ENCODE measurements around the gene POLR3E. TPM values are rescaled to one million over a fixed set of nuclear protein-coding genes. Genes with fewer than 3 reads are reported as not detected.

The POLR3E gene
- total RNA-seq, 1 experiment from 2014 or later: 69.8 TPM

DNA sequence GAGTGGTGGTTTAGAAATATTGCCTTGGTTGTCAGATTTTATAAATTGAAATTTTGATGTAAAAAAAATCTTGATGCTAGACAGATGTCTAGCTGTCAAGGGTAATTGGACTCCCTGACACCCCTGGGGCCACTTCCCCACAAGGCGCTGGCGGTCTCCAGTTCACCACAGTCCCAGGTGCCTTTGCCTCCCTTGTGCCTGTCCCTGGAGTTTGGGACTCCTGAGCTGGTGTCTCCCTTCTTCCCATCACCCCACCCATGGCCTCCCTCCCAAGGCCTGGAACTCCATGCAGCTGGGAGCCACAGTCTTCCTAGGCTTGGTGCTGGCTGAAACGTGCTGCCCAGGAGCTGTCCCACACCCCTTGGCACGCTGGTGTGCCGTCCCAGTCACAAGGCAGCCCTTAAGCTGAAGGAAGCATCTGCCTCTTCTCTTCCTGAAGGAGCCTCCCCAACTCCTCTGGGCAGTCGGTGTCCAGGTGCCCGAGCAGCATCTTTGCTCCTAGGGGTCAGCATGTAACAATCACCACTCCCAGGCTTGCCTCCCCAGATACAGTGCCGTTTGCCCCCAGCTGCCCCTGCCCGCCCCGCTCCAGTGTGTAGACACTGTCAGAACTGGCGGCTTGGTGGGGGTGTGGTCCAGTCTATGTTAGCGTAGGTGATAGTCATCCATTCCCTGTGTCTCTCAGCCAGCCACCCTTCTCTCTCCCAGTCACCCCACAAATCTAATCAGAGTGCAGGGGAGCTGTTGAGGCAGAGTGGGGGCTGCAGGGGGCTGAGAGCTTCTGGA lies 26.2 kb downstream of the POLR3E start:
- no TSS peak for BruUV-seq (replicated peaks)
- Histone ChIP-seq H3K9me3 (ENCODE audit: low read depth, low read length, poor library complexity, severe bottlenecking) (no peaks in the 10 kb centered on the region), H3K36me3 (ENCODE audit: insufficient read depth, low read length, poor library complexity, severe bottlenecking) (peaks cover 43% of the 10 kb centered on the region), H3K27me3 (replicated peaks; ENCODE audit: insufficient read depth, low read depth, low read length, poor library complexity) (no peaks in the 10 kb centered on the region), H3K27ac (ENCODE audit: low read depth, low read length, poor library complexity, severe bottlenecking) (no peak overlapping the region), H3K4me3 (ENCODE audit: low read depth, low read length, poor library complexity, severe bottlenecking) (no peak overlapping the region), H3K4me1 (ENCODE audit: insufficient read depth, low read length, poor library complexity, severe bottlenecking) (no peaks in the 10 kb centered on the region)
- intact Hi-C loops (cut with micrococcal nuclease; ENCODE audit: unreplicated experiment): loop anchor here (5.0 kb wide), 2 partner anchors 756 to 1166 kb away; partner anchors contain the start of gene LDAF1
- TF ChIP-seq, protein P1, sequence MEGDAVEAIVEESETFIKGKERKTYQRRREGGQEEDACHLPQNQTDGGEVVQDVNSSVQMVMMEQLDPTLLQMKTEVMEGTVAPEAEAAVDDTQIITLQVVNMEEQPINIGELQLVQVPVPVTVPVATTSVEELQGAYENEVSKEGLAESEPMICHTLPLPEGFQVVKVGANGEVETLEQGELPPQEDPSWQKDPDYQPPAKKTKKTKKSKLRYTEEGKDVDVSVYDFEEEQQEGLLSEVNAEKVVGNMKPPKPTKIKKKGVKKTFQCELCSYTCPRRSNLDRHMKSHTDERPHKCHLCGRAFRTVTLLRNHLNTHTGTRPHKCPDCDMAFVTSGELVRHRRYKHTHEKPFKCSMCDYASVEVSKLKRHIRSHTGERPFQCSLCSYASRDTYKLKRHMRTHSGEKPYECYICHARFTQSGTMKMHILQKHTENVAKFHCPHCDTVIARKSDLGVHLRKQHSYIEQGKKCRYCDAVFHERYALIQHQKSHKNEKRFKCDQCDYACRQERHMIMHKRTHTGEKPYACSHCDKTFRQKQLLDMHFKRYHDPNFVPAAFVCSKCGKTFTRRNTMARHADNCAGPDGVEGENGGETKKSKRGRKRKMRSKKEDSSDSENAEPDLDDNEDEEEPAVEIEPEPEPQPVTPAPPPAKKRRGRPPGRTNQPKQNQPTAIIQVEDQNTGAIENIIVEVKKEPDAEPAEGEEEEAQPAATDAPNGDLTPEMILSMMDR (conservative IDR thresholded peaks at IDR 0.05; ENCODE audit: low read depth, low read length): no peak
- TF ChIP-seq EZH2 (IDR thresholded peaks at IDR 0.05; ENCODE audit: borderline replicate concordance, low read depth, low read length, poor library complexity, severe bottlenecking): no peak
- ChIA-PET CTCF (no interaction called here), POLR2A (ENCODE audit: low non-redundant PET) (no interaction called here)
- no peak for DNase-seq (ENCODE audit: low spot score)

DNA sequence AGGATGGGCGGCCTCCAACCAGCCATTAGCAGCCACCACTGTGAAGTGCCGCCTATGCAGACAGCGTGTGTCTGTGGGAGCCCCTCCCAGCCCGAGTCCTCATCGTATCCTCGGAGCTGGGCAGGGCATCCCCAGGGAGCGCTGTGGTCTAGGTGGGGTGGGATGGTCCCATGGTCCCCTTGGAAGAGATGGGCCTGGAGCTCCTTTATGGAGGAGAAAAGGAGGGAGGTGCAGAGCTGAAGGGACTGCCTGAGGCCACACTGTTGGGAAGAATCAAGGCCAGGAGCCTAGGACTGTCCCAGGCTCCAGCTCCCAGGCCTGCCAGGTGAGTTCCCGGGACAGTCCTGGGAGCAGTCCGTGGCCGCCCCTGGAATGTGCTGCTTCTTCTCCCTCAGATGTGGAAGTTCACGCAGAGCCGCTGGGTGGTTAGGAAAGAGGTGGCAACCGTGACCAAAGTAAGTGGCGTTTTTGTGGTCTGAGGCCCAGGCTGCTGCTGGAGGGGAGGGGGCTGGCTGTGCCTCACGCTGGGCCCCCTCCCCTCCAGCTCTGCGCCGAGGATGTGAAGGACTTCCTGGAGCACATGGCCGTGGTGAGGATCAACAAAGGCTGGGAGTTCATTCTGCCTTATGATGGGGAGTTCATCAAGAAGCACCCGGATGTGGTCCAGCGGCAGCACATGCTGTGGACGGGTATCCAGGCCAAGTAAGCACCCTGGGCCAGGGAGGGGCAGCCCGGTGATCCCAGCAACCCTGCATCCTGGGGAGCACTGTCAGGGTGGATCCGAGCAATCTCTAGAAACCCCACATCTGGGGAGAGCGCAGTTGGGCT lies 27.0 kb downstream of the POLR3E start:
- ChIA-PET CTCF (no interaction called here), POLR2A (ENCODE audit: low non-redundant PET) (no interaction called here)
- Histone ChIP-seq H3K9me3 (ENCODE audit: low read depth, low read length, poor library complexity, severe bottlenecking) (no peaks in the 10 kb centered on the region), H3K4me3 (ENCODE audit: low read depth, low read length, poor library complexity, severe bottlenecking) (no peak overlapping the region), H3K4me1 (ENCODE audit: insufficient read depth, low read length, poor library complexity, severe bottlenecking) (no peaks in the 10 kb centered on the region), H3K27me3 (replicated peaks; ENCODE audit: insufficient read depth, low read depth, low read length, poor library complexity) (no peaks in the 10 kb centered on the region), H3K27ac (ENCODE audit: low read depth, low read length, poor library complexity, severe bottlenecking) (no peak overlapping the region), H3K36me3 (ENCODE audit: insufficient read depth, low read length, poor library complexity, severe bottlenecking) (peaks cover 41% of the 10 kb centered on the region)
- BruUV-seq (replicated peaks): no TSS peak
- no peak for DNase-seq (ENCODE audit: low spot score)
- intact Hi-C loops (cut with micrococcal nuclease; ENCODE audit: unreplicated experiment): loop anchor here (5.0 kb wide), 2 partner anchors 757 to 1167 kb away; partner anchors contain the start of gene LDAF1
- TF ChIP-seq EZH2 (IDR thresholded peaks at IDR 0.05; ENCODE audit: borderline replicate concordance, low read depth, low read length, poor library complexity, severe bottlenecking): no peak
- TF ChIP-seq, protein P1 (conservative IDR thresholded peaks at IDR 0.05; ENCODE audit: low read depth, low read length): no peak

DNA sequence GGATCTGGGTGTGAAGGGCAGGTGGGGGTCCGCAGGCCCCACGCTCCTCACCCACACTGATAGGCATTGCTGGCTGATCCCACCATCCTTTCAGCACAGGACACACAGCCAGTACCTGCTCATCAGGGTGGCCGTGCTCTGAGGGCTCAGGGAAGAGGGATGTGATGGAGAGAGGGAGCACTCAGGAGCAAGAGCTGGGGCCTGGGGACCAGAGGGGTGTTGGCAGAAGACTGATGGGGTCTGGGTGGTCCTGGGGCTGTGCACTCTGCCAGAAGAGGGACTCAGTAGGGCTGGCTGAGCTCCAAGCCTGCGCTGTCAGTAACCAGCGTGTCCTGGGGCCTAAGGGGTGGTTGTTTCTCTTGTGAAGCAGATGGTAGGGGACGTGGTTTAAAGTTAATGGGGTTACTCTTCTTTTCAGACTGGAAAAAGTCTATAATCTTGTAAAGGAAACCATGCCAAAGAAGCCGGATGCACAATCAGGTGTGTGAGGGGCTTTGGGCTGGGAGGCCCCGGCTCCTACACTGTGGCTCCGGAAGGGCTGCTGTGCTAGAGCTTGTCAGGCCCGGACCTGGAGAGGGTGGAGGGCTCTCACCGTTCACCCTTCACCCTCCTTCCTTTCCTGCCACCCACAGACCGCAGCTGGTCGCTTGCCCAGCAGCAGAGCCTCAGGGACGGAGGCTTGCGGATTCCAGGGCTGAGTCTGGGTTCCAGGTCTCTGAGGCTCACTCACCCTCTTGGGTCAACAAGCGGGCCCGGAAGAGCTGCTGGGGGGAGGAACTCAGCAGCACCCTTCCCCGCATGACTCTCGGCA lies 27.8 kb downstream of the POLR3E start:
- no peaks in the 10 kb centered on the region for H3K9me3 ChIP-seq (ENCODE audit: low read depth, low read length, poor library complexity, severe bottlenecking)
- ChIA-PET CTCF (no interaction called here), POLR2A (ENCODE audit: low non-redundant PET) (no interaction called here)
- H3K36me3 ChIP-seq (ENCODE audit: insufficient read depth, low read length, poor library complexity, severe bottlenecking): peaks cover 40% of the 10 kb centered on the region
- DNase-seq (ENCODE audit: low spot score): no peak
- intact Hi-C loops (cut with micrococcal nuclease; ENCODE audit: unreplicated experiment): loop anchor here (5.0 kb wide), 2 partner anchors 758 to 1168 kb away; partner anchors contain the start of gene LDAF1
- H3K27ac ChIP-seq (ENCODE audit: low read depth, low read length, poor library complexity, severe bottlenecking): no peak overlapping the region
- no peaks in the 10 kb centered on the region for H3K4me1 ChIP-seq (ENCODE audit: insufficient read depth, low read length, poor library complexity, severe bottlenecking)
- no peaks in the 10 kb centered on the region for H3K27me3 ChIP-seq (replicated peaks; ENCODE audit: insufficient read depth, low read depth, low read length, poor library complexity)
- TF ChIP-seq EZH2 (IDR thresholded peaks at IDR 0.05; ENCODE audit: borderline replicate concordance, low read depth, low read length, poor library complexity, severe bottlenecking): no peak
- TF ChIP-seq, protein P1 (conservative IDR thresholded peaks at IDR 0.05; ENCODE audit: low read depth, low read length): no peak
- H3K4me3 ChIP-seq (ENCODE audit: low read depth, low read length, poor library complexity, severe bottlenecking): no peak overlapping the region
- no TSS peak for BruUV-seq (replicated peaks)

Measured in A673 (cell line).